ENCODE data around the gene PSAT1. TPM values are rescaled to one million over a fixed set of nuclear protein-coding genes. Genes with fewer than 3 reads are reported as not detected.

The PSAT1 gene
- total RNA-seq, 1 experiment from 2014 or later = 71.8 TPM

- DNase-seq (ENCODE audit: low read depth, low spot score) (no peak), ATAC-seq (no peak)
- ChIA-PET CTCF (no interaction called here), POLR2A (no interaction called here)
- no peak for TF ChIP-seq SIN3A (IDR thresholded peaks at IDR 0.05; ENCODE audit: borderline replicate concordance, insufficient read depth, low read depth, low read length)
- TF ChIP-seq, protein P1, sequence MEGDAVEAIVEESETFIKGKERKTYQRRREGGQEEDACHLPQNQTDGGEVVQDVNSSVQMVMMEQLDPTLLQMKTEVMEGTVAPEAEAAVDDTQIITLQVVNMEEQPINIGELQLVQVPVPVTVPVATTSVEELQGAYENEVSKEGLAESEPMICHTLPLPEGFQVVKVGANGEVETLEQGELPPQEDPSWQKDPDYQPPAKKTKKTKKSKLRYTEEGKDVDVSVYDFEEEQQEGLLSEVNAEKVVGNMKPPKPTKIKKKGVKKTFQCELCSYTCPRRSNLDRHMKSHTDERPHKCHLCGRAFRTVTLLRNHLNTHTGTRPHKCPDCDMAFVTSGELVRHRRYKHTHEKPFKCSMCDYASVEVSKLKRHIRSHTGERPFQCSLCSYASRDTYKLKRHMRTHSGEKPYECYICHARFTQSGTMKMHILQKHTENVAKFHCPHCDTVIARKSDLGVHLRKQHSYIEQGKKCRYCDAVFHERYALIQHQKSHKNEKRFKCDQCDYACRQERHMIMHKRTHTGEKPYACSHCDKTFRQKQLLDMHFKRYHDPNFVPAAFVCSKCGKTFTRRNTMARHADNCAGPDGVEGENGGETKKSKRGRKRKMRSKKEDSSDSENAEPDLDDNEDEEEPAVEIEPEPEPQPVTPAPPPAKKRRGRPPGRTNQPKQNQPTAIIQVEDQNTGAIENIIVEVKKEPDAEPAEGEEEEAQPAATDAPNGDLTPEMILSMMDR (IDR thresholded peaks at IDR 0.05) = no peak
- TF ChIP-seq, protein P2, sequence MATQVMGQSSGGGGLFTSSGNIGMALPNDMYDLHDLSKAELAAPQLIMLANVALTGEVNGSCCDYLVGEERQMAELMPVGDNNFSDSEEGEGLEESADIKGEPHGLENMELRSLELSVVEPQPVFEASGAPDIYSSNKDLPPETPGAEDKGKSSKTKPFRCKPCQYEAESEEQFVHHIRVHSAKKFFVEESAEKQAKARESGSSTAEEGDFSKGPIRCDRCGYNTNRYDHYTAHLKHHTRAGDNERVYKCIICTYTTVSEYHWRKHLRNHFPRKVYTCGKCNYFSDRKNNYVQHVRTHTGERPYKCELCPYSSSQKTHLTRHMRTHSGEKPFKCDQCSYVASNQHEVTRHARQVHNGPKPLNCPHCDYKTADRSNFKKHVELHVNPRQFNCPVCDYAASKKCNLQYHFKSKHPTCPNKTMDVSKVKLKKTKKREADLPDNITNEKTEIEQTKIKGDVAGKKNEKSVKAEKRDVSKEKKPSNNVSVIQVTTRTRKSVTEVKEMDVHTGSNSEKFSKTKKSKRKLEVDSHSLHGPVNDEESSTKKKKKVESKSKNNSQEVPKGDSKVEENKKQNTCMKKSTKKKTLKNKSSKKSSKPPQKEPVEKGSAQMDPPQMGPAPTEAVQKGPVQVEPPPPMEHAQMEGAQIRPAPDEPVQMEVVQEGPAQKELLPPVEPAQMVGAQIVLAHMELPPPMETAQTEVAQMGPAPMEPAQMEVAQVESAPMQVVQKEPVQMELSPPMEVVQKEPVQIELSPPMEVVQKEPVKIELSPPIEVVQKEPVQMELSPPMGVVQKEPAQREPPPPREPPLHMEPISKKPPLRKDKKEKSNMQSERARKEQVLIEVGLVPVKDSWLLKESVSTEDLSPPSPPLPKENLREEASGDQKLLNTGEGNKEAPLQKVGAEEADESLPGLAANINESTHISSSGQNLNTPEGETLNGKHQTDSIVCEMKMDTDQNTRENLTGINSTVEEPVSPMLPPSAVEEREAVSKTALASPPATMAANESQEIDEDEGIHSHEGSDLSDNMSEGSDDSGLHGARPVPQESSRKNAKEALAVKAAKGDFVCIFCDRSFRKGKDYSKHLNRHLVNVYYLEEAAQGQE (IDR thresholded peaks at IDR 0.05; ENCODE audit: insufficient read depth in 1 of 2, low read depth in 2 of 2, low read length in 1 of 2) = no peak
- no peak for TF ChIP-seq TCF7L2 (IDR thresholded peaks at IDR 0.05; ENCODE audit: low read depth, low read length)
- no peak for TF ChIP-seq POLR2AphosphoS5 (IDR thresholded peaks at IDR 0.05; ENCODE audit: low read depth, low read length)
- Histone ChIP-seq H3K4me3 (ENCODE audit: low read depth in 2 of 2, low read length in 2 of 2) (no peak overlapping the region), H3K27ac (ENCODE audit: low read length) (no peak overlapping the region), H3K4me1 (ENCODE audit: control insufficient read depth, insufficient read depth, low read length) (no peaks in the 10 kb centered on the region), H3K27me3 (ENCODE audit: control insufficient read depth, insufficient read depth, low read length) (no peaks in the 10 kb centered on the region), H3K36me3 (ENCODE audit: control insufficient read depth, insufficient read depth, low read length) (0 out of 2 replicates have a peak, but pooled peaks cover 3% of the 10 kb centered on the region), H3K9me3 (ENCODE audit: control insufficient read depth, insufficient read depth, low read depth, low read length) (no peaks in the 10 kb centered on the region)
- in situ Hi-C loops (cut with HindIII; ENCODE audit: low pct_unique_long_range_greater_than_20kb, low sequenced_read_pairs) (no loop called here), intact Hi-C loops (cut with micrococcal nuclease; ENCODE audit: unreplicated experiment) (no loop called here)
- BruUV-seq (replicated peaks) = no TSS peak
These were observed 35.5 kb downstream of the PSAT1 start for GRCh38 chr9:78332381-78332780.

DNA sequence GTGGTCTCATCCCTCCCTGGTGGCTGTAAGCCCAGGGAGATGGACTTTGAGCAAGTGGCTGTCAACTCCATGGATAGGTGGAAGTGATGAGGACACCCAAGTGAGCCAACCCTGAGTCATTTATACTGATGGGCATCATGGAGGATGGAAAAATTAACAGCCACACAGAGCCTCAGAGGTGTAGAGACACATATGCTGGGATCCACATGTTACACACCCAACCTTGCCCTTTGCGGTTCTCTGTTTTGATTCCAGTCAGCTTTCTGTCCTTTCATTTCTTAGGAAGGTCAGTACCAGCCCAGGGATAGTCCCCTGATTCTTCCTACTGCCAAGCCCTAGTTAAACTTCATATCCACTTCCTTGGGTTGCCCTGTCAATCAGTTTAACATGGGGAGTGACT, 51.9 kb downstream of the PSAT1 start:
- no peak overlapping the region for H3K27ac ChIP-seq (ENCODE audit: low read length)
- H3K4me3 ChIP-seq (ENCODE audit: low read depth in 2 of 2, low read length in 2 of 2) = no peak overlapping the region
- no peaks in the 10 kb centered on the region for H3K36me3 ChIP-seq (ENCODE audit: control insufficient read depth, insufficient read depth, low read length)
- CTCF ChIA-PET = no interaction called here
- in situ Hi-C loops (cut with HindIII; ENCODE audit: low pct_unique_long_range_greater_than_20kb, low sequenced_read_pairs) = no loop called here
- BruUV-seq (replicated peaks) = no TSS peak
- H3K9me3 ChIP-seq (ENCODE audit: control insufficient read depth, insufficient read depth, low read depth, low read length) = no peaks in the 10 kb centered on the region
- intact Hi-C loops (cut with micrococcal nuclease; ENCODE audit: unreplicated experiment) = no loop called here
- POLR2A ChIA-PET = no interaction called here
- ATAC-seq (no peak), DNase-seq (ENCODE audit: low read depth, low spot score) (no peak)
- H3K4me1 ChIP-seq (ENCODE audit: control insufficient read depth, insufficient read depth, low read length) = no peaks in the 10 kb centered on the region
- TF ChIP-seq, protein P1 (IDR thresholded peaks at IDR 0.05) = no peak
- TF ChIP-seq POLR2AphosphoS5 (IDR thresholded peaks at IDR 0.05; ENCODE audit: low read depth, low read length) (no peak), SIN3A (IDR thresholded peaks at IDR 0.05; ENCODE audit: borderline replicate concordance, insufficient read depth, low read depth, low read length) (no peak), TCF7L2 (IDR thresholded peaks at IDR 0.05; ENCODE audit: low read depth, low read length) (no peak)
- TF ChIP-seq, protein P2 (IDR thresholded peaks at IDR 0.05; ENCODE audit: insufficient read depth in 1 of 2, low read depth in 2 of 2, low read length in 1 of 2) = no peak
- H3K27me3 ChIP-seq (ENCODE audit: control insufficient read depth, insufficient read depth, low read length) = no peaks in the 10 kb centered on the region
